HepG2 (cell line): ENCODE measurements around the gene ABHD1. TPM values are rescaled to one million over a fixed set of nuclear protein-coding genes. Genes with fewer than 3 reads are reported as not detected.
A peak's percentile ranks its signal among the peaks of the same experiment; 100 is the strongest.

Experiments
- CBX5 ChIP-seq: sonication (generic); formaldehyde crosslinking; IDR thresholded peaks from 2 replicates; pipeline ENCODE4 v1.4.0; 2020; ENCODE audit warnings: missing genetic modification reagents, borderline replicate concordance
- CCDC6 ChIP-seq: sonication (generic); formaldehyde crosslinking; IDR thresholded peaks from 2 replicates; pipeline ENCODE4 v1.8.1; 2022; ENCODE audit warnings: mild to moderate bottlenecking, missing genetic modification reagents, moderate library complexity
- ERF ChIP-seq: IDR thresholded peaks from 2 replicates; pipeline ENCODE4 v1.6.1; 2018; ENCODE audit warnings: missing biosample characterization, missing genetic modification reagents
- GRHL1 ChIP-seq: sonication (generic); formaldehyde crosslinking; conservative IDR thresholded peaks from 2 replicates; pipeline ENCODE4 v1.8.0; 2022; ENCODE audit warnings: missing genetic modification reagents
- HNF1B ChIP-seq: sonication (generic); formaldehyde crosslinking; IDR thresholded peaks from 2 replicates; pipeline ENCODE4 v1.5.1; 2020; ENCODE audit warnings: mild to moderate bottlenecking, moderate library complexity, missing genetic modification reagents
- KLF16 ChIP-seq, 2 experiments: sonication (generic) in 1 of 2; formaldehyde crosslinking in 1 of 2; IDR thresholded peaks; 2 replicates each; pipeline versions ENCODE4 v1.6.1 to v1.8.0; 2016 to 2023; ENCODE audit warnings: missing genetic modification reagents in 2 of 2, missing compliant biosample characterization in 1 of 2
- MTF2 ChIP-seq: sonication (generic); formaldehyde crosslinking; IDR thresholded peaks from 2 replicates; pipeline ENCODE4 v1.5.0; 2020; ENCODE audit warnings: missing genetic modification reagents, borderline replicate concordance
- NFE2L1 ChIP-seq: sonication (generic); formaldehyde crosslinking; IDR thresholded peaks from 2 replicates; pipeline ENCODE4 v1.4.0; 2020; ENCODE audit warnings: missing genetic modification reagents, mild to moderate bottlenecking, borderline replicate concordance
- RARA ChIP-seq: IDR thresholded peaks from 2 replicates; pipeline ENCODE4 v1.6.1; 2016; ENCODE audit warnings: missing genetic modification reagents, missing compliant biosample characterization
- RARG ChIP-seq: sonication (generic); formaldehyde crosslinking; IDR thresholded peaks from 2 replicates; pipeline ENCODE4 v1.4.0; 2020; ENCODE audit warnings: low read depth, mild to moderate bottlenecking, missing genetic modification reagents
- SCMH1 ChIP-seq: sonication (generic); formaldehyde crosslinking; IDR thresholded peaks from 2 replicates; pipeline ENCODE4 v1.9.0; 2021; ENCODE audit warnings: missing genetic modification reagents, mild to moderate bottlenecking, borderline replicate concordance
- SP5 ChIP-seq: IDR thresholded peaks from 2 replicates; pipeline ENCODE4 v1.6.1; 2016; ENCODE audit warnings: low read depth, borderline replicate concordance
- ZFYVE20 ChIP-seq: sonication (generic); formaldehyde crosslinking; IDR thresholded peaks from 2 replicates; pipeline ENCODE4 v1.8.0; 2023; ENCODE audit warnings: low read depth, mild to moderate bottlenecking, moderate library complexity, missing genetic modification reagents, borderline replicate concordance
- ZNF607 ChIP-seq: sonication (generic); formaldehyde crosslinking; IDR thresholded peaks from 2 replicates; pipeline ENCODE4 v1.5.1; 2020; ENCODE audit warnings: missing genetic modification reagents, mild to moderate bottlenecking, borderline replicate concordance
- ZNF782 ChIP-seq: sonication (generic); formaldehyde crosslinking; IDR thresholded peaks from 2 replicates; pipeline ENCODE4 v1.4.0; 2020; ENCODE audit warnings: missing genetic modification reagents, mild to moderate bottlenecking, borderline replicate concordance
- polyA plus RNA-seq, 8 experiments: library from polyadenylated mRNA; depleted of rRNA in 3 of 8; stranded (reverse) in 7 of 8; unstranded in 1 of 8; fragments of >200 nt; fragmentation: Illumina TruSeq in 4 of 8; extraction: Trizol in 4 of 8; gene quantifications; 2 replicates each; pipeline versions ENCODE4 v1.2.1 to v1.2.3, GENCODE V29; 2011 to 2016; ENCODE audit warnings: low read depth in 4 of 8, missing spikeins in 1 of 8, mixed read lengths in 1 of 8; ENCODE audit not compliant: insufficient read depth in 1 of 8
- total RNA-seq, 5 experiments: library from RNA; depleted of rRNA; stranded (reverse); fragments of >200 nt; fragmentation: Illumina TruSeq; extraction: Trizol; gene quantifications; 2 replicates each; pipeline ENCODE4 v1.2.3, GENCODE V29; 2016; ENCODE audit warnings: low read depth in 1 of 5
- TF ChIP-seq, protein P1 (sequence below): sonication (generic); formaldehyde crosslinking; IDR thresholded peaks from 2 replicates; pipeline ENCODE4 v1.4.0; 2020; ENCODE audit warnings: missing genetic modification reagents
- TF ChIP-seq, protein P2 (sequence below): IDR thresholded peaks from 2 replicates; pipeline ENCODE4 v1.6.1; 2016; ENCODE audit warnings: missing compliant biosample characterization, missing genetic modification reagents, borderline replicate concordance

Gene ABHD1
- total and polyA plus RNA-seq, 2 of the 13 experiments (the other 11 are each of a cell fraction or from before 2014, with no cell fraction given), result 0.04 to 0.81 TPM

GRCh38 chr2:27095745-27096651 is 27.6 kb upstream of the ABHD1 start (continued):
- TF ChIP-seq HNF1B (CRISPR knock-in tag) (peak; percentile 97), ERF (peak; percentile 94), ZNF607 (CRISPR knock-in tag) (peak; percentile 55; the same call in 1 of the 2 replicates), RARA (CRISPR knock-in tag) (peak; percentile 93), MTF2 (peak; percentile 15; the same call in 1 of the 2 replicates), ZFYVE20 (no peak), RARG (no peak), CCDC6 (CRISPR knock-in tag) (peak; percentile 94), SCMH1 (CRISPR knock-in tag) (no peak), NFE2L1 (CRISPR knock-in tag) (no peak), KLF16 (CRISPR knock-in tag; IDR thresholded peaks at IDR 0.05) (peak in 1 of 2 experiments; percentile 94; a peak in 2 of 4 replicates), SP5 (CRISPR knock-in tag) (peak; percentile 94), ZNF782 (no peak), CBX5 (CRISPR knock-in tag) (peak; percentile 87; the same call in 1 of the 2 replicates), GRHL1 (CRISPR knock-in tag) (no peak)
- TF ChIP-seq, protein P1, sequence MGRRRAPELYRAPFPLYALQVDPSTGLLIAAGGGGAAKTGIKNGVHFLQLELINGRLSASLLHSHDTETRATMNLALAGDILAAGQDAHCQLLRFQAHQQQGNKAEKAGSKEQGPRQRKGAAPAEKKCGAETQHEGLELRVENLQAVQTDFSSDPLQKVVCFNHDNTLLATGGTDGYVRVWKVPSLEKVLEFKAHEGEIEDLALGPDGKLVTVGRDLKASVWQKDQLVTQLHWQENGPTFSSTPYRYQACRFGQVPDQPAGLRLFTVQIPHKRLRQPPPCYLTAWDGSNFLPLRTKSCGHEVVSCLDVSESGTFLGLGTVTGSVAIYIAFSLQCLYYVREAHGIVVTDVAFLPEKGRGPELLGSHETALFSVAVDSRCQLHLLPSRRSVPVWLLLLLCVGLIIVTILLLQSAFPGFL (CRISPR knock-in tag), result peak; percentile 24; the same call in 1 of the 2 replicates
- TF ChIP-seq, protein P2, sequence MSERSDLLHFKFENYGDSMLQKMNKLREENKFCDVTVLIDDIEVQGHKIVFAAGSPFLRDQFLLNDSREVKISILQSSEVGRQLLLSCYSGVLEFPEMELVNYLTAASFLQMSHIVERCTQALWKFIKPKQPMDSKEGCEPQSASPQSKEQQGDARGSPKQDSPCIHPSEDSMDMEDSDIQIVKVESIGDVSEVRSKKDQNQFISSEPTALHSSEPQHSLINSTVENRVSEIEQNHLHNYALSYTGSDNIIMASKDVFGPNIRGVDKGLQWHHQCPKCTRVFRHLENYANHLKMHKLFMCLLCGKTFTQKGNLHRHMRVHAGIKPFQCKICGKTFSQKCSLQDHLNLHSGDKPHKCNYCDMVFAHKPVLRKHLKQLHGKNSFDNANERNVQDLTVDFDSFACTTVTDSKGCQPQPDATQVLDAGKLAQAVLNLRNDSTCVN (CRISPR knock-in tag), result no peak; the same call in 1 of the 2 replicates
